ENCODE measurements around the gene DUSP2. TPM values are rescaled to one million over a fixed set of nuclear protein-coding genes. Genes with fewer than 3 reads are reported as not detected.

The DUSP2 gene
- total RNA-seq, 4 donors from 2014 or later: 2.2 to 8.4 (median 2.4) TPM

- peak in 1 of 2 donors; percentile 1 for DNase-seq
- Histone ChIP-seq H3K27ac (no peak overlapping the region), H3K36me3 (no peaks in the 10 kb centered on the region), H3K4me1 (peaks cover 0 to 9% of the 10 kb centered on the region in 2 donors), H3K9me3 (no peaks in the 10 kb centered on the region), H3K4me3 (replicated peaks in 1 of 3) (no peak overlapping the region), H3K27me3 (no peaks in the 10 kb centered on the region)
- intact Hi-C loops (cut with DNase I): no loop called here
- TF ChIP-seq POLR2A (IDR thresholded peaks at IDR 0.05): no peak
- TF ChIP-seq, protein P1, sequence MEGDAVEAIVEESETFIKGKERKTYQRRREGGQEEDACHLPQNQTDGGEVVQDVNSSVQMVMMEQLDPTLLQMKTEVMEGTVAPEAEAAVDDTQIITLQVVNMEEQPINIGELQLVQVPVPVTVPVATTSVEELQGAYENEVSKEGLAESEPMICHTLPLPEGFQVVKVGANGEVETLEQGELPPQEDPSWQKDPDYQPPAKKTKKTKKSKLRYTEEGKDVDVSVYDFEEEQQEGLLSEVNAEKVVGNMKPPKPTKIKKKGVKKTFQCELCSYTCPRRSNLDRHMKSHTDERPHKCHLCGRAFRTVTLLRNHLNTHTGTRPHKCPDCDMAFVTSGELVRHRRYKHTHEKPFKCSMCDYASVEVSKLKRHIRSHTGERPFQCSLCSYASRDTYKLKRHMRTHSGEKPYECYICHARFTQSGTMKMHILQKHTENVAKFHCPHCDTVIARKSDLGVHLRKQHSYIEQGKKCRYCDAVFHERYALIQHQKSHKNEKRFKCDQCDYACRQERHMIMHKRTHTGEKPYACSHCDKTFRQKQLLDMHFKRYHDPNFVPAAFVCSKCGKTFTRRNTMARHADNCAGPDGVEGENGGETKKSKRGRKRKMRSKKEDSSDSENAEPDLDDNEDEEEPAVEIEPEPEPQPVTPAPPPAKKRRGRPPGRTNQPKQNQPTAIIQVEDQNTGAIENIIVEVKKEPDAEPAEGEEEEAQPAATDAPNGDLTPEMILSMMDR (IDR thresholded peaks at IDR 0.05): no peak
- WGBS, 2 donors: 73 to 75% methylated on average over 7 to 8 of the region's 8 CpGs
Observed at GRCh38 chr2:96103187-96103601, 42.0 kb downstream of the DUSP2 start.

GRCh38 chr2:96102596-96103186 is 42.5 kb downstream of the DUSP2 start:
- Histone ChIP-seq H3K27me3 (no peaks in the 10 kb centered on the region), H3K36me3 (no peaks in the 10 kb centered on the region), H3K4me1 (peaks cover 0 to 9% of the 10 kb centered on the region in 2 donors), H3K9me3 (no peaks in the 10 kb centered on the region), H3K4me3 (replicated peaks in 1 of 3) (no peak overlapping the region), H3K27ac (no peak overlapping the region)
- DNase-seq: peak in 1 of 2 donors; percentile 1
- 94 to 98% methylated on average over 11 to 15 of the region's 15 CpGs for WGBS, 2 donors
- intact Hi-C loops (cut with DNase I): no loop called here
- TF ChIP-seq, protein P1 (IDR thresholded peaks at IDR 0.05): no peak
- no peak for TF ChIP-seq POLR2A (IDR thresholded peaks at IDR 0.05)

- no peak for TF ChIP-seq POLR2A (IDR thresholded peaks at IDR 0.05)
- TF ChIP-seq, protein P1 (IDR thresholded peaks at IDR 0.05): no peak
- no peaks in the 10 kb centered on the region for H3K36me3 ChIP-seq
- intact Hi-C loops (cut with DNase I): no loop called here
- DNase-seq: peak in 1 of 2 donors; percentile 1
- H3K27ac ChIP-seq: no peak overlapping the region
- whole genome bisulfite sequencing, 2 donors: 98 to 100% methylated on average over 3 of the region's 3 CpGs
- no peaks in the 10 kb centered on the region for H3K9me3 ChIP-seq
- no peaks in the 10 kb centered on the region for H3K27me3 ChIP-seq
- H3K4me3 ChIP-seq (replicated peaks in 1 of 3): no peak overlapping the region
- H3K4me1 ChIP-seq: peaks cover 0 to 9% of the 10 kb centered on the region in 2 donors
Observed at GRCh38 chr2:96100893-96101304, 44.3 kb downstream of the DUSP2 start.

DNA sequence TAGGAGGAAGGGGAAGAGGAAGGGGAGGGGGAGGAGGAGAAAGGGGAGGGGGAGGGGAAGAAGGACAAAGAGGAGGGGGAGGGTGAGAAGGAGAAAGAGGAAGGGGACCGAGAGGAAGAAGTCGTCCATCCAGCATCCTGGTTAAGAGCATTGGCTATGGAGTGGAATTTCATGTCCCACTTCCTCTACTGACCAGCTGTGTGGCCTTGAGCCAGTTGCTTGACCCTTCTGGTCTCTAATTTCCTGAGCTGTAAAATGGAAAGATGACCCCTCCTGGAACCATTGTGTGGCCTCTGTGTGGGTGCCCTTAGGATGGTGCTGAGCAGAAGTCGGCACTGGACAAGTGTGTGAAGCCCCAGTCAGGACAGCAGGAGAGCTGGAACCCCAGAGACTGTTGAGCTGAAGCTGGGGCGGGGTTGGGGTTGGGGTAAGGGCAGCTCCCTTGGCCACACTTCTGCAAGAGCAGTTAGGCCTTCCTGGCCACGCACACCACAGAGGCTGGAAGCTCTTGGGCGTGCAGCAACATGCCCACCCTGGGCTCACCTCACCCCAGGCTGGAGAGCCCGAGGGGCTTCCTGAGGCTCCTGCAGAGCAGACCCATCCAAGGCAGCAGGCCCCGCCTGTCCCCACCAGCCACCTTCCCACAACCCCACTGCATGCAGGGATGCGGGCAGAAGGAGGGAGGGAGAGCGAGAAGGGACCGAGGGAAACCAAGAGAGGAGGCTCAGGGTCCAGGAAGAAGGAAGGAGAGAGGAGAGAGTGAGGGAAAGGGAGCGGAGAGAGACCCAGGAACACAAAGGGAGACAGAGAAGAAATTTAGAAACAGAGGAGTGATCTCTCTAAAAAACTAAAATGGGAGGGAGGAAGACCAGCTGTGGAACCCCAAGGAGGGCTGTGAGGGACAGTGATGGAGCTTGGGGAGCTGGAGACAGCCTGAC is 45.1 kb downstream of the DUSP2 start:
- TF ChIP-seq POLR2A (IDR thresholded peaks at IDR 0.05): no peak
- TF ChIP-seq, protein P1 (IDR thresholded peaks at IDR 0.05): no peak
- Histone ChIP-seq H3K27me3 (no peaks in the 10 kb centered on the region), H3K36me3 (no peaks in the 10 kb centered on the region), H3K9me3 (no peaks in the 10 kb centered on the region), H3K27ac (no peak overlapping the region), H3K4me1 (peaks cover 0 to 9% of the 10 kb centered on the region in 2 donors), H3K4me3 (replicated peaks in 1 of 3) (no peak overlapping the region)
- 70 to 77% methylated on average over 11 to 12 of the region's 12 CpGs for WGBS, 2 donors
- DNase-seq: peak in 1 of 2 donors; percentile 1
- intact Hi-C loops (cut with DNase I): no loop called here

All from thyroid gland (tissue), 4 donors.